Measurements from ENCODE around the gene CCDC27.
A peak's percentile ranks its signal among the peaks of the same experiment; 100 is the strongest.

The CCDC27 gene

GRCh38 chr1:3703786-3704371 is 48.4 kb upstream of the CCDC27 start:
- TF ChIP-seq EZH2phosphoT487 (IDR thresholded peaks at IDR 0.05; ENCODE audit: borderline replicate concordance) (no peak), CTCF (conservative IDR thresholded peaks at IDR 0.05; ENCODE audit: low read length) (no peak)
- Histone ChIP-seq H3K4me3 (ENCODE audit: low read length, poor library complexity, severe bottlenecking) (peak overlapping the region; percentile 71), H3K4me2 (ENCODE audit: low read depth, low read length, poor library complexity, severe bottlenecking) (peak overlapping the region; percentile 86), H3K4me1 (ENCODE audit: insufficient read depth, low read length, poor library complexity, severe bottlenecking) (peaks cover 43% of the 10 kb centered on the region), H3K9me2 (replicated peaks; ENCODE audit: low read depth, low read length) (no peaks in the 10 kb centered on the region), H3K9ac (ENCODE audit: low read depth, low read length, poor library complexity, severe bottlenecking) (peak overlapping the region; percentile 87), H3F3A (ENCODE audit: low read depth) (peaks cover 14% of the 10 kb centered on the region; the same call in 1 of the 2 replicates), H3K27me3 (ENCODE audit: insufficient read depth, low read length, poor library complexity, severe bottlenecking) (no peaks in the 10 kb centered on the region), H3K79me2 (ENCODE audit: insufficient read depth, low read length) (no peaks in the 10 kb centered on the region), H3K9me3 (ENCODE audit: insufficient read depth, low read depth, low read length) (no peaks in the 10 kb centered on the region), H2AFZ (ENCODE audit: low read length) (0 out of 2 replicates have a peak overlapping the region, but pooled peaks have one; percentile 4), H4K20me1 (ENCODE audit: insufficient read depth, low read length, poor library complexity, severe bottlenecking) (no peaks in the 10 kb centered on the region), H3K36me3 (ENCODE audit: insufficient read depth, low read length) (no peaks in the 10 kb centered on the region)

GRCh38 chr1:3705341-3705950 is 46.8 kb upstream of the CCDC27 start:
- Histone ChIP-seq H3K4me1 (ENCODE audit: insufficient read depth, low read length, poor library complexity, severe bottlenecking) (peaks cover 47% of the 10 kb centered on the region), H2AFZ (ENCODE audit: low read length) (no peak overlapping the region), H4K20me1 (ENCODE audit: insufficient read depth, low read length, poor library complexity, severe bottlenecking) (no peaks in the 10 kb centered on the region), H3F3A (ENCODE audit: low read depth) (peaks cover 14% of the 10 kb centered on the region; the same call in 1 of the 2 replicates), H3K4me2 (ENCODE audit: low read depth, low read length, poor library complexity, severe bottlenecking) (peak overlapping the region; percentile 86), H3K9me2 (replicated peaks; ENCODE audit: low read depth, low read length) (no peaks in the 10 kb centered on the region), H3K4me3 (ENCODE audit: low read length, poor library complexity, severe bottlenecking) (no peak overlapping the region), H3K79me2 (ENCODE audit: insufficient read depth, low read length) (no peaks in the 10 kb centered on the region), H3K9me3 (ENCODE audit: insufficient read depth, low read depth, low read length) (no peaks in the 10 kb centered on the region), H3K36me3 (ENCODE audit: insufficient read depth, low read length) (no peaks in the 10 kb centered on the region), H3K9ac (ENCODE audit: low read depth, low read length, poor library complexity, severe bottlenecking) (peak overlapping the region; percentile 87), H3K27me3 (ENCODE audit: insufficient read depth, low read length, poor library complexity, severe bottlenecking) (no peaks in the 10 kb centered on the region)
- TF ChIP-seq EZH2phosphoT487 (IDR thresholded peaks at IDR 0.05; ENCODE audit: borderline replicate concordance), result no peak
- TF ChIP-seq CTCF (conservative IDR thresholded peaks at IDR 0.05; ENCODE audit: low read length), result no peak

- no peaks in the 10 kb centered on the region for H4K20me1 ChIP-seq (ENCODE audit: insufficient read depth, low read length, poor library complexity, severe bottlenecking)
- no peaks in the 10 kb centered on the region for H3K27me3 ChIP-seq (ENCODE audit: insufficient read depth, low read length, poor library complexity, severe bottlenecking)
- no peak overlapping the region for H3K4me3 ChIP-seq (ENCODE audit: low read length, poor library complexity, severe bottlenecking)
- H3K36me3 ChIP-seq (ENCODE audit: insufficient read depth, low read length), result no peaks in the 10 kb centered on the region
- no peak overlapping the region for H2AFZ ChIP-seq (ENCODE audit: low read length)
- peaks cover 14% of the 10 kb centered on the region; the same call in 1 of the 2 replicates for H3F3A ChIP-seq (ENCODE audit: low read depth)
- H3K4me2 ChIP-seq (ENCODE audit: low read depth, low read length, poor library complexity, severe bottlenecking), result no peak overlapping the region
- TF ChIP-seq EZH2phosphoT487 (IDR thresholded peaks at IDR 0.05; ENCODE audit: borderline replicate concordance) (no peak), CTCF (conservative IDR thresholded peaks at IDR 0.05; ENCODE audit: low read length) (no peak)
- H3K9ac ChIP-seq (ENCODE audit: low read depth, low read length, poor library complexity, severe bottlenecking), result no peak overlapping the region
- no peaks in the 10 kb centered on the region for H3K79me2 ChIP-seq (ENCODE audit: insufficient read depth, low read length)
- no peaks in the 10 kb centered on the region for H3K9me2 ChIP-seq (replicated peaks; ENCODE audit: low read depth, low read length)
- H3K9me3 ChIP-seq (ENCODE audit: insufficient read depth, low read depth, low read length), result no peaks in the 10 kb centered on the region
- peaks cover 49% of the 10 kb centered on the region for H3K4me1 ChIP-seq (ENCODE audit: insufficient read depth, low read length, poor library complexity, severe bottlenecking)
Observed at GRCh38 chr1:3706651-3707297, 45.5 kb upstream of the CCDC27 start.
